Diencephalon (tissue), 1 donor: ENCODE measurements around the gene CDH12. TPM values are rescaled to one million over a fixed set of nuclear protein-coding genes. Genes with fewer than 3 reads are reported as not detected.

Experiments
- total RNA-seq: library from RNA; depleted of rRNA; stranded (reverse); fragments of >200 nt; gene quantifications from one replicate; pipeline ENCODE4 v1.2.3, GENCODE V29; 2014

Gene CDH12
- 32.1 TPM for total RNA-seq

GRCh38 chr5:22852807-22853660, at the start of gene CDH12:
Gene CDH12, minus strand, starts transcription at chr5:22853344.

